GM19372 (cell line): ENCODE measurements around the gene SLC46A1.

Experiments used
- ATAC-seq: cut with Tn5 transposase; IDR thresholded peaks from one replicate; pipeline ENCODE4 v1.9.1; 2021; ENCODE audit warnings: mild to moderate bottlenecking, low read depth, moderate library complexity; ENCODE audit not compliant: unreplicated experiment

The SLC46A1 gene

GRCh38 chr17:28404812-28405570 lies 1.0 kb downstream of the SLC46A1 start:
- no peak for ATAC-seq

DNA sequence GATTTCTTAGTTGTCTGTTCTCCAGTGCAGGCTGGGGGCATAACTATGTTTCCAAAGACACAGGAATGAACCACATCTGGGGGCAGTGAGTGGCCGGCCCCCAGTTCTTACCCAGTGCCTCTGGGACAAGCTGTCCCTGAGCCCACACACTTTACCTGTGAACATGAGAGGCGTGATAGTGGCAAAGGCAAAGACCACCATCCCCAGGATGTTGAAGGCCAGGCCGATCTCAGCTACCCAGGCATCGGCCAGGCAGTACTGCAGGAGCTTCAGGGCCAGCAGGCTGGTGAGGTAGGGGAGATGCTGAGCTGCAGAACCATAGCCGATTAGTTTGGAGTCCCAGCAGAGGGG lies 1.6 kb downstream of the SLC46A1 start:
- no peak for ATAC-seq

DNA sequence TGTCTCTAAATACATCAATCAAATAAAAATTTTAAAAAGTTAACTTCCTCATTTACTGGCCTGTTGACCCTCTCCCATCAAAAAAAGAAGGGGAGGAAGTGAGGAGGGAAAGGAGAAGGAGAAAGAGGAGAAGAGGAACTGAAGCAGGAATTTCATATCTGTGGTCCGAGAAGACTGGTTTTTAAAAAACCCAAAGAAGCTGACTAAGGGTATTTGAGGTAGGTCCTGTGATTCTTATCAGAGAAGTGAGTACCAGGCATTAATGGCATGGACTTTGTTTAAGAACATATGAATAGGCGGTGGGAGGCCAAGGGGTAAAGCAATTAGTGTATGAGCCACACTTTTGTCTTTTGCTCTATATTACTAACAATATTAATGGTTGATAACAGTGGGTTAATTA lies 2.0 kb downstream of the SLC46A1 start:
- ATAC-seq: no peak

- no peak for ATAC-seq
Observed at GRCh38 chr17:28402844-28403243, 3.2 kb downstream of the SLC46A1 start.

GRCh38 chr17:28402224-28402630 lies 3.8 kb downstream of the SLC46A1 start:
- no peak for ATAC-seq

- no peak for ATAC-seq
Observed at GRCh38 chr17:28399808-28400207, 6.2 kb downstream of the SLC46A1 start.

DNA sequence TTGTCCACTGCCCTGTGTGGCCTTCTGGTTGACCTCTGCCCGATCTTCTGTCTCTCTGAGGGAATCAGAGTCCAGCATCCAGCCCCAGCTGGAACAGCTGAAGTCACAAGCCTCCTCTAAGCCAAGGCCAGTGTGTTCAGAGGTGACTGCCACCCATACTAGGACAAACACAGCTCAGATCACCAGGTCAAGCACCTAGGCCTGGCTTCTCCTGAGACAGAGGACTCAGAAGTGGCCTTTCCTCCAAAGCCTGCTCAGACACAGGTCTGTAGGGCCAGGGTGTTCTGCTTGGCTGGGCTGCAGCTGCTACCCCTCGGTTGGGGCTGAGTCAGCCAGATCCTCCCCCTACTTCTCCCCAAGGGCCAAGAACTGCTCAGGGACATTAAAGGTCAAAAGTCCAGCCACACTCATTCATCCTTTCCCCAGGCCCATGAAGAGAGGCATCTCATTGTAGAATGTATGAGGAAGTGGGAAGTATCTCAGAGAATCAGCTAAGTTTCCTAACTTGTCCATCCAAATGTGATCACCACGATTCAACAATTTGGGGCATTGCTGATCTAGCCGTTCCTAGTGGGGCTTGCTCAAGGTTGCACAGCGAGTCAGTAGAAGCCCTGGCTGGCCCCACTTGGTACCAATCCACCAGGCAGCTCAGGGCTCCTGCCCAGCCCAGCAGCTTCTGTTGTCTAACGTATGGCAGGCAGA lies 7.6 kb downstream of the SLC46A1 start:
- ATAC-seq: no peak

DNA sequence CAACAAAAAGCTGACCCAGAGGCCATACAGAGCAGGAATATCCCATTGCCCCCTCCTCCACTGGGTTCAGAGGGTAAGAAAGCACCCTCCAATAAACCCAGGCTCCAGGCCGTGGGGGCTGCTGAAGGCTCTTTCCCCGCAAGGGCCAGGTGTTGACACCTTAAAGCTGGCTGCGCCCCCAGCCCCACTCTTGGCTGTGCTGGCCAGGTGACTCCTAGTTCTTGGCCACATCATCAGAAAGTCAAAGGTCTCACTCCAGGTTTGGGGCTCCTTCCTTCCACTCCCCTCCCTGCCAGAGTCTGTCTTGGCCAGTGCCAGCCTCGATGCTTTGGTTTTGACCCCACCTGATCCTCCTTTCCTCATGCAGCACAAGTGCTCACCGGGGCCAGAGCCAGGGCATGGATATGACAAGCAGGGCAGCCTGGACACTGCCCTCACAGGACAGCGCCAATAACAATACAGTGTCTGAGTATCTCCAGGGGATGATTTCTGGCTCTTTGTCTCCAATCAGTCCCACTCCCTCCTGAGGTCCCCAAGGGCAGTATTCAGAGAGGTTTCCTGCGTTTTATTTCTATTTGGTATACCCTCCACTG lies 8.2 kb downstream of the SLC46A1 start:
- no peak for ATAC-seq

- no peak for ATAC-seq
Observed at GRCh38 chr17:28397275-28397674, 8.7 kb downstream of the SLC46A1 start.

DNA sequence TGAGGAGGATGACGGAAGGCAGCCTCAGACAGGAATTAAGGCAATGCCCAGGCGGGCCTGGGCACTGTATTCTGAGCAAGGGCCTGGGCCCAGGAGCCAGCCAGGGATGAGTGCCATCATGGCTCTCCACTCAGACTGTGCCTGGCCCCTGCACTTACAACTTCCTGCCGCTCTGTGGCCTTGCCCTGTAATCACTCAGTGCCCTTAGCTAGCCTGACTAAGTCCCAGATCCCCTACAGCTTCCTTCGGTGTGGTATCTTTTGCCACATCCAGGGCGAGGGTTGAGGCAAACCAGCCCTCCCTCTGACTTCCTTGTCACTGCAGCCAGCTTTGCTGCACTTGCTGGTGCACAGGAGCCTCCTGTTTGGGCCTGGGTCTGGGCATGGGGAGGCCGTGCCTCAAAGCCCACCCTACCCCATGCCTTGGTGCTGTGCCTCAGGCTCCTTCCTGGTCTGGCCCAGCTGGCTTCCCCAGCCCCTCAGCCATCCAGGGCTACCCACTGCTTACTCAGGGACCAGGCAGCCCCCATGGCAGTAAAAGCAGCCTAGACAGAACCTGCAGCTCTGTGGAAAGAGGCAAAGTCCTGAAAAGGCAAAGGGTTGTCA lies 9.3 kb downstream of the SLC46A1 start:
- ATAC-seq: no peak

DNA sequence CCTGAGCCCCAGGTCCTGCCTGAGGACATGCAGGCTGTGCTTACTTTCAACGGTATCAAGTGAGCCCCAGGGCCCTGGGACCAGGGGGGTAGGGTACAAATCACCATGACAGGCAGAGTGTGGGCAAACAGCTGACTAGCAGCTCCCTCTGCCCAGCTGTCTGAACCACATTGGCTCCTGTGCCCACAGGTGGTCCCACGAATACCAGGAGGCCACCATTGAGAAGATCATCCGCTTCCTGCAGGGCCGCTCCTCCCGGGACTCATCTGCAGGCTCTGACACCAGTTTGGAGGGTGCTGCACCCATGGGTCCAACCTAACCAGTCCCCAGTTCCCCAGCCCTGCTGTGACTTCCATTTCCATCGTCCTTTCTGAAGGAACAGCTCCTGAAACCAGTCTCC lies 10.0 kb downstream of the SLC46A1 start:
- ATAC-seq: no peak

DNA sequence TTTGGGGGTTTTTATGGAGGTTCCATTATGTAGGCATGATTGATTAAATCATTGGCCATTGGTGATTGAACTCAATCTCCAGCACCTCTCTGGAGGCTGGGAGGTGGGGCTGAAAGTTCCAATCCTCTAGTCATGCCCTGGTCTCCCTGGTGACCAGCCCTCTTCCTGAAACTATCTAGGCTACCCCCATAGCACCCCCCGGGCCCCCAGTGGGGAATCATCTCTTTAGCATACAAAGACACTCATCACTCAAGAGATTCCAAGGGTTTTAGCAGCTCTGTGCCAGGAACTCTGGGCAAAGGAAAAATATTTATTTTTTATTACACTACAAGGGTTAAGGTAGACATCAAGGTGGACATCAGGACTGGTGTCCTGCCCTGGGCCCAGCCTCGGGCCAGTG lies 10.6 kb downstream of the SLC46A1 start:
- no peak for ATAC-seq

DNA sequence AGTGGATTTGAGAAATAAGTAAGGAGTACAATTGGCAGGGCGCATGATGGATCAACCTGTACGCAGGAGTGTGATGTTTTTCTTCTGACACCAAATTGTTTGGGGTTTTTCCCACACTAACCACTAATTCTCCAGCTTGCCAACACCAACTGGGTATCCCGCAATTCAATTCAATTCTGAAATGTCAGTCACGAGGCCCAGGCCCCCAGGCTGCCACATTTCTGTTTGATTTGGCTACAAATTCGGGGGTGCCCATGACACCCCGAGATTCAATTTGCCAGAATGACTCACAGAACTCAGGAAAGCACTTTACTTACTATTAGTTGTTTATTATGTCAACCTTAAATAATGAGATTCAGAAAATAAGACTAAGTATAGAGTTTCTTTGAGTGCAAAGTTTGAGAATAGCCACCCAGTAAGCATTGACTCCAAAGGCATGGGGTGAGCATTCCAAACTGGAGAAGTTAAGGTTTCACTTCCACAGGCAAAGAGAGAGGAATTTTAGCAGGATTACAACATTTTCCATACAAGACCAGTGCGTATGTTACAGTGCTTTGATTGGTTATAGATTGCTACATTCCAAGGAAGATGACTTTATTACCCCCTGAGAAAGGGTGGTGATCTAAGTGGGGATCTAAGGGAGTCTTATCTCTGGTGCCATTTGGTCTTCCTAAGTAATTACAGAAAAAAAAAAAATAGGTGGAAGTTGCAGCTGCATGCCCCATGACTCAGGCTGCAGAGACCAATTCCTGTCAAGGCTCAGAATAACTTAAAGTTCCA lies 11.5 kb downstream of the SLC46A1 start:
- ATAC-seq: no peak

GRCh38 chr17:28392491-28392890 lies 13.5 kb downstream of the SLC46A1 start:
- ATAC-seq: no peak

- no peak for ATAC-seq
Observed at GRCh38 chr17:28391401-28391800, 14.6 kb downstream of the SLC46A1 start.

- no peak for ATAC-seq
Observed at GRCh38 chr17:28390984-28391383, 15.0 kb downstream of the SLC46A1 start.

DNA sequence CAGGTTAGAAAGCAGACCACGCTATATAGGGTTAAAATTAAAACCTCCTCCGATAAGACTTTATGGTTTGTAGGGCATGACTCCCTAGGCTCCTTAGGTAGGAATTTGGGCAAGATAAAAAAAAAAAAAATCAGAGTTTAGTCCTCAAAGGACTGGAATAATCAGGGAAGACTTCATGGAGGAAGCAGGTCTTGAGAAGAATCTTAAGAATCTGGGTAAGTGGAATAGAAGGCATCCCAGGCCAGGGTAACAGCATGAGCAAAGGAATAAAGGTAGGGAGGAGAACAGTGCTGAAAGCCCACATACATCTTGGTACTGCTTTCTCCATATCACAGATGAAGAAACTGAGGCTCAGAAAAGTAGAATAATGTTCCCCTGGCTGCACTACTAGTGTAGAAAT lies 15.4 kb downstream of the SLC46A1 start:
- no peak for ATAC-seq

GRCh38 chr17:28390141-28390540 lies 15.9 kb downstream of the SLC46A1 start:
- no peak for ATAC-seq

GRCh38 chr17:28388106-28388505 lies 17.9 kb downstream of the SLC46A1 start:
- no peak for ATAC-seq

GRCh38 chr17:28386391-28386790 lies 19.6 kb downstream of the SLC46A1 start:
- no peak for ATAC-seq

DNA sequence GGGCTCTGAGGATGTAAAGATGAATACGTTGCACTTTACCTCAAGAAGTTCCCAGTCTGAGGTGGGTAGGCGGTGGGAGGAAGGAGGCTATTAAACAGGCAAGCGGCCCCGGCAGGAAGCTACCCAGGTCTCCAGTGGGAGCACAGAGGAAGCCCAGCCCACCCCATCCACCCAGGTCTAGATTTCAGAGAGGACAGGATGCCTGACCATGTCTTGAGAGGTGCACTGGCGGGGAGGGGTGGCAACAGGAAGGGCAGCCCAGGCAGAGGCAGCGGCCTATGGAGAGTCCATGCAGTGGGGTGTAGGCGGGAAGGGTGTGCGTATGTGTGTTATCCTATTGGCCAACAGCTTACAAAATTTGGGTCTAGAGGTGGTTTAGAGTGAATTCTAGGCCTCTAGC lies 20.6 kb downstream of the SLC46A1 start:
- no peak for ATAC-seq
